GM12891 (cell line): ENCODE data around the gene SLC5A10.

Source experiments
- DNase-seq: peaks from one replicate; pipeline ENCODE4 v3.0.0; 2011; ENCODE audit warnings: low spot score; ENCODE audit not compliant: insufficient read length
- FAIRE-seq: peaks from 2 replicates; lab custom pipeline; 2011; peaks lifted over from hg19 to GRCh38; lab: Jason Lieb, UNC
- PAX5 ChIP-seq: IDR thresholded peaks from 2 replicates; pipeline ENCODE4 v1.6.1; 2011; ENCODE audit warnings: low read length, moderate library complexity, mild to moderate bottlenecking; ENCODE audit not compliant: insufficient read depth, severe bottlenecking
- POLR2A ChIP-seq: IDR thresholded peaks from 2 replicates; pipeline ENCODE4 v1.6.1; 2011; ENCODE audit warnings: low read depth, low read length, control low read depth
- POLR2AphosphoS5 ChIP-seq: IDR thresholded peaks from 2 replicates; pipeline ENCODE4 v1.6.1; 2011; ENCODE audit warnings: low read depth, low read length, control low read depth
- POU2F2 ChIP-seq: IDR thresholded peaks from 2 replicates; pipeline ENCODE4 v1.6.1; 2011; ENCODE audit warnings: low read depth, mild to moderate bottlenecking, control low read depth, low read length, moderate library complexity
- SPI1 ChIP-seq: IDR thresholded peaks from 2 replicates; pipeline ENCODE4 v1.6.1; 2011; ENCODE audit warnings: low read depth, low read length, control low read depth
- TAF1 ChIP-seq: IDR thresholded peaks from 2 replicates; pipeline ENCODE4 v1.6.1; 2011; ENCODE audit warnings: low read depth, low read length, control low read depth

SLC5A10 gene

DNA sequence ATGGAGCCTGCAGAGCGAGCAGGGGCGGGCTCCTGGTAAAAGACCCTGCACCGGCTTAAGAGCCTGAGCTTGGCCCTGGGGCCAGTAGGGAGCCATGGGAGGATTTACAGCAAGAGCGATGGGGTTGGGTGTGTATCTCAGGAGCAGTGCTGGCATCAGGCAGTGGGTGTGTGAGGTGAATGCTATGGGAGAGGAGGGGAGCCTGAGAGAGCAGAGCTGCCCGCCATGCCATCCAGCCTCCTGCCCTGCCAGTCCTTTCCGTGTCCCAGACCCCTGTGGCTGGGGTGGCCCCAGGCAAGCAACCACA, 29.3 kb downstream of the SLC5A10 start:
- FAIRE-seq: no peak
- no peak for TF ChIP-seq SPI1
- no peak for TF ChIP-seq POLR2A
- no peak for TF ChIP-seq POU2F2
- no peak for TF ChIP-seq TAF1
- TF ChIP-seq PAX5: no peak
- no peak for TF ChIP-seq POLR2AphosphoS5
- DNase-seq: no peak

- no peak for TF ChIP-seq POLR2AphosphoS5
- no peak for TF ChIP-seq POU2F2
- TF ChIP-seq PAX5: no peak
- no peak for TF ChIP-seq POLR2A
- TF ChIP-seq SPI1: no peak
- no peak for FAIRE-seq
- no peak for DNase-seq
Measured at GRCh38 chr17:18981642-18982424, 29.9 kb downstream of the SLC5A10 start.

DNA sequence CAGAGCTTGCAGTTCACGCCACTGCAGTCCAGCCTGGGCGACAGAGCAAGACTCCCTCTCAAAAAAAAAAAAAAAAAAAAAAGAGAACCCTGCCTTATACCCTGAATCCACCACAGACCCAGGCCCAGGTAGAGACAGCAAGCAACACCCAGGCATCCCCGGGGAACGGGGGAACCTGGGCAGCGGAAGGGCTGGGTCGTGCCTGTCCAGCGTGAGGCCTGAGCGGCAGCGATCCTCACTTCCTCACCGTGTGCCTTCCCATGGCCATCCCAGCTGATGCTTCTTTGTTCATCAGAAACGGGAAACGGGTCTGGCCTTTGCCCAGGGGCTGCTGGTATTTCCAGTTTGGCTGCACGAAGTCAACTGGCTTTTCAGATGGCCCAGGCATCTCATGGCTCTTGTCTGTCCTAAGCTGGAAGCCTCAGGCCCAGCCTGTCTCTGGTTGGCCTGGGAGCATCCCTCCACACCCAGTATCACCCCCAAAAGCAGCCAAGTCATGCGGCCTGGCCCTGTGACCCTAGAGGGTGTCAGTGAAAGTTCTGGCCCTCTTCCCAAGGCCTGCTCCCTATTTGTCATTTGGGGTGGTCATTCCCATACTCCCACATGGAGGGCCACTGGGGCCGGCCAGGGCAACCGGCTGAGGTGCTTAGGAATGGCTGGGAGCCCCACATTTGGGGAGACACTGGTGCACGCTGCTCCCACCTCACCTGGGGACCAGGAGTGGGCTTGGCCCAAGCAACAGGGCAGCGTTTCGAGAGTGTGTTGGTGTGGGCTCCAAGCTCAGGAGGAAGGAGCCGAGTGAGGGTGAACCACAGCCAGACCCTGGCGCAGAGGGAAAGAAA, 32.5 kb downstream of the SLC5A10 start:
- FAIRE-seq (no peak), DNase-seq (no peak)
- TF ChIP-seq TAF1: no peak
- no peak for TF ChIP-seq POLR2AphosphoS5
- no peak for TF ChIP-seq SPI1
- TF ChIP-seq PAX5: no peak
- no peak for TF ChIP-seq POU2F2
- no peak for TF ChIP-seq POLR2A

DNA sequence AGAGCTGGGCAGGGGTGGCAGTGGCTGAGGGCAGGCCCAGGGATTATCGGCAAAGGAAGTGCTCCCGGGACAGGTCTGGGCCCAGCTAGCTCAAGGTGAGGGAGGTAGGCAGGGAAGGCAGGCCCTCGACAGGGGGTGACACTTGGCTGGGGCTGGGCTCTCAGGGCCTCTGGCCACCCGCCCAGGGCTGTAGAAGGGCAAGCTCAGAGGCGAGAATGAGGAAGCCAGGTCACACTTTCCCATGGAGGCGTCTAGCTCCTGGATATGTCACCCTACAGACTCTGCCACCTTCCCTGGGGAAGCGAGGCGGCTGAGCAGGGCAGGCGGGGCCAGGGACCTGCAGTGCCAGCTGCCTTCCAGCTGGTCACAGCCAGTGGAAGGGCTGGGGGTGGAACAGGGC, 33.5 kb downstream of the SLC5A10 start:
- no peak for TF ChIP-seq PAX5
- TF ChIP-seq POLR2A: no peak
- no peak for TF ChIP-seq TAF1
- TF ChIP-seq POLR2AphosphoS5: no peak
- no peak for TF ChIP-seq POU2F2
- TF ChIP-seq SPI1: no peak
- DNase-seq: no peak
- no peak for FAIRE-seq

DNA sequence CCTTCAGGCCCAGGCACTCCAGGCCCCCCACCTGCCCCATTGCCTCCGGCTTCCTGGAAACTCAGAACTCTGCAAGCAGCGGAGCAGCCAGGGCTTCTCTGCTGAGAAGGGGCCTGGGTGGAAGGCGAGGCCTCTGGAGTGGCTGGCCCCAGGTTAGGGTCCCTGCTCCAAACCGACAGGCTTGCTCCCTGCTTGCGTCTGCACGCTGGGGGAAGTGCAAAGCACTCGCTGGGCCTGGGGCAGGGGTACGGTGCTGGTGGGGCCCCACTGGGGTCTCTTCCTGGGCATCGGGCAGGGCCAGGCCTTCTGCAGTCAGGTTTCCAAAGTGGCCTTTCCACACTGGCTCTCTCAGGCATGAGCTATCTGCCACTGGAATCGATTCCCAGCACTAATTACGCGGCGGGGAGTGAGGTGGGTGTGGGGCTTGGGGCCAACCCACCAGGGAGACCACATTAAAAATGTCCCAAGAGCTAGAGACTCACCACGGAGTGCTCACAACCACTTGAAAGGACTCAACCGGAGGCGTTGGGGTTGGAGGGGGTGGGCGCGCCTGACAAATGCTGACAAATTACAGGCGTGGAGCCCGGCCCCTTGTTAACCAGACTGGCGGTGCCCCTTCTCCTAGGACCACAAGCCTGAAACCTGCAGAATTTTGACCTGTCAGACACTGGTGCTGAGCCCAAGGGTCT, 34.7 kb downstream of the SLC5A10 start:
- no peak for TF ChIP-seq POLR2AphosphoS5
- no peak for TF ChIP-seq POU2F2
- no peak for TF ChIP-seq PAX5
- no peak for TF ChIP-seq SPI1
- no peak for TF ChIP-seq TAF1
- no peak for TF ChIP-seq POLR2A
- DNase-seq (no peak), FAIRE-seq (no peak)

DNA sequence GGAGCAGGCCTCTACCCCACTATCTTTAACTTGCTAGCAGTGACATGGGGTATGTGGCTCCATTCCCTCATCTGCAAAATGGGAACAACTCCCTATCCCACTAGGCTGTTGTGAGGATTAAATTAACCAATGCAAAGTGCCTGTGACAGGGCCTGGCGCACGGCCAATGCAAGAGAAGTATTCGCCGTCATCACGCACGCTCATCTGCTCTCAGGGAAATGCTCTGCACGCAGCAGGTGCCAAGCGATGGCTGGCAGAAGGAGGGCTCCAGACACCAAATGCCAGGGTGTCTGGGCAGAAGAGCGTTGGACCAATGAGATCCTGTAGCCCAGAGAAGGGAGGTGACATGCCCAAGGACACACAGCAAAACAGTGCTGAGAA, 35.3 kb downstream of the SLC5A10 start:
- DNase-seq: no peak
- no peak for TF ChIP-seq TAF1
- no peak for TF ChIP-seq PAX5
- no peak for TF ChIP-seq POU2F2
- no peak for TF ChIP-seq POLR2A
- TF ChIP-seq SPI1: no peak
- no peak for TF ChIP-seq POLR2AphosphoS5
- FAIRE-seq: no peak

DNA sequence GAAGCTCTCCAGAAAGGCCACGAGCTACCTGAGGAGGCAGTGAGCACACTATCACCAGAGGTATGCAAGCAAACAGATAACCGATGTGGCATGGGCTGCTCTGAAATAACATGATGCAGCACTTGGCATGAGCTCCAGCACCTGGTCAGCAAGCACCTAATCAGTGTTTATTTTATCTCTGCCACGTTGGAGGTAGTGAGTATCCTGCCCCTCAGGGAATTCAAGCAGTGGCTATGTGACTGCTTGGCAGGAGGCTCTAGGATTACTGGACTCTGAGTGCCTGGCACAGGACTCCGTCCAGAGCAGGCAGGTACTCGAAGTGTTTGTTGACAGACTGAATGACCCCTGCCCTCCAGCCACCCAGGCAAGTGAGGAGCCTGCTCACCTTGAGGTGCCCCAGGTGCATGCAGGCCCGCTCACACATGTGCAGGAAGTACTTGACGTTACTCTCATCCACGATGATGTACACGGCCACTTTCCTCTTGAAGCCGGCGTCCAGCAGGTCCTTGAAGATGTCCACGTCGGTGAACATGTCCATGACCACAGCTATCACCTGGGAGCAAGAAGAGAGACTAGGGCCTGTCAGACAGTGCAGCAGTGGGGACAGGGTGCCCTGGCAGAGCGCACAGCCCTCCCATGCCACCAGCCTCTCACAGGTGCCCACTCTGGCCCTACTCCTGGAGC, 36.0 kb downstream of the SLC5A10 start:
- TF ChIP-seq PAX5: no peak
- no peak for TF ChIP-seq SPI1
- no peak for TF ChIP-seq TAF1
- TF ChIP-seq POLR2AphosphoS5: no peak
- TF ChIP-seq POU2F2: no peak
- TF ChIP-seq POLR2A: no peak
- DNase-seq: no peak
- no peak for FAIRE-seq

DNA sequence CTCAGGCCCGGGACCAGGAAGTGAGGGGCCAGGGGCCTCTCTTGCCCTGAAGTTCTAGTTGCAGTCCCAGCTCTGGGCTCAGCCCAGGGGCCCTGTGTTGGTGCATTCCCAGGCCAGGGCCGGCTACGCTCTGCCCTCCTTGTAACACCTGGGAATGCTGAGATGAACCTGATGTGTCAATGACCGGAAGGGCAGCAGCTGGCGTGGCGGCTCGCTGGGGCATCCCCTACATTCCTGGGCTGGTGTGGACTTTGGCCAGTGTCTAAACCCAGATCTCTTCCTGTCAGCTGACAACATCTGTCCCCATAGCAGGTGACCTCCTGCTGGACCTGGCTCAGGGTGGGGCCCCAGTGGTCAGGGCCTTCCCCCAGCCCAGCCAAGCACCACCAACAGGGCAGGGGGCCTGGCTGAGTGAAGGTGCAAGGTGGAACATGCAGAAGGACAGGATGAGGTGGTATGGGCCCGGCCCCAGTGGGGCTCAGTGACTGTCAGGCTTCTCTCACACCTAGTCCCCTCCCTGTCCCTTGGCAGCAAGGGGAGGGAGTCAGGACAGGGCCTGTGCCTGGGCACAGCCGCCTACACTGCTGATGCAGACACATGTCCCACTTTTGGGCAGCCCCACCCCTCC, 36.7 kb downstream of the SLC5A10 start:
- FAIRE-seq (no peak), DNase-seq (no peak)

More for the DNA sequence above, 36.7 kb downstream of the SLC5A10 start:
- TF ChIP-seq PAX5 (no peak), POLR2AphosphoS5 (no peak), SPI1 (no peak), POLR2A (no peak), TAF1 (no peak), POU2F2 (no peak)
